AG09309 (cell line): ENCODE data around the gene PAX1.

Source experiments
- DNase-seq: peaks from one replicate; pipeline ENCODE4 v3.0.0-alpha.2; 2010; ENCODE audit warnings: low read depth
- H3K4me3 ChIP-seq: 2 replicates; pipeline ENCODE4 v1.5.1; 2011; ENCODE audit warnings: mild to moderate bottlenecking, low read depth, low read length, moderate library complexity; ENCODE audit not compliant: control insufficient read depth
- CTCF ChIP-seq: IDR thresholded peaks from 2 replicates; pipeline ENCODE4 v1.5.1; 2011; ENCODE audit warnings: mild to moderate bottlenecking, low read depth, low read length, inconsistent platforms; ENCODE audit not compliant: insufficient read depth, control insufficient read depth; ENCODE audit errors: missing control alignments

PAX1 gene

GRCh38 chr20:21712443-21713059 is 7.1 kb downstream of the PAX1 start:
- no peak overlapping the region for H3K4me3 ChIP-seq
- TF ChIP-seq CTCF: no peak
- DNase-seq: no peak

- no peak overlapping the region for H3K4me3 ChIP-seq
- DNase-seq: no peak
- no peak for TF ChIP-seq CTCF
Observed at GRCh38 chr20:21713470-21713869, 8.0 kb downstream of the PAX1 start.

GRCh38 chr20:21713901-21714296 is 8.4 kb downstream of the PAX1 start:
- no peak for TF ChIP-seq CTCF

GRCh38 chr20:21714297-21715192 is 9.1 kb downstream of the PAX1 start:
- no peak for TF ChIP-seq CTCF
- H3K4me3 ChIP-seq: no peak overlapping the region
- DNase-seq: no peak

More at GRCh38 chr20:21713901-21714296, 8.4 kb downstream of the PAX1 start:
- no peak for DNase-seq
- H3K4me3 ChIP-seq: no peak overlapping the region

GRCh38 chr20:21715193-21715881 is 9.9 kb downstream of the PAX1 start:
- no peak for DNase-seq
- no peak for TF ChIP-seq CTCF
- H3K4me3 ChIP-seq: no peak overlapping the region

GRCh38 chr20:21719592-21720214 is 14.2 kb downstream of the PAX1 start:
- no peak overlapping the region for H3K4me3 ChIP-seq
- DNase-seq: peak; percentile 23
- TF ChIP-seq CTCF: peak; percentile 66
